Occipital lobe (tissue), 2 donors: ENCODE measurements around the gene CCDC88C. TPM values are rescaled to one million over a fixed set of nuclear protein-coding genes. Genes with fewer than 3 reads are reported as not detected.
"Not testable (repeated sequence)": the region's sequence is repeated elsewhere in the genome, so short reads cannot be mapped to it uniquely, and the experiment has no call there.

ENCODE experiments used
- DNase-seq: peaks from one replicate; lab custom pipeline; 2025; lab: John Stamatoyannopoulos, UW
- total RNA-seq: library from RNA; depleted of rRNA; stranded (reverse); fragments of >200 nt; gene quantifications from one replicate; pipeline ENCODE4 v1.2.3, GENCODE V29; 2014

Gene CCDC88C, protein sequence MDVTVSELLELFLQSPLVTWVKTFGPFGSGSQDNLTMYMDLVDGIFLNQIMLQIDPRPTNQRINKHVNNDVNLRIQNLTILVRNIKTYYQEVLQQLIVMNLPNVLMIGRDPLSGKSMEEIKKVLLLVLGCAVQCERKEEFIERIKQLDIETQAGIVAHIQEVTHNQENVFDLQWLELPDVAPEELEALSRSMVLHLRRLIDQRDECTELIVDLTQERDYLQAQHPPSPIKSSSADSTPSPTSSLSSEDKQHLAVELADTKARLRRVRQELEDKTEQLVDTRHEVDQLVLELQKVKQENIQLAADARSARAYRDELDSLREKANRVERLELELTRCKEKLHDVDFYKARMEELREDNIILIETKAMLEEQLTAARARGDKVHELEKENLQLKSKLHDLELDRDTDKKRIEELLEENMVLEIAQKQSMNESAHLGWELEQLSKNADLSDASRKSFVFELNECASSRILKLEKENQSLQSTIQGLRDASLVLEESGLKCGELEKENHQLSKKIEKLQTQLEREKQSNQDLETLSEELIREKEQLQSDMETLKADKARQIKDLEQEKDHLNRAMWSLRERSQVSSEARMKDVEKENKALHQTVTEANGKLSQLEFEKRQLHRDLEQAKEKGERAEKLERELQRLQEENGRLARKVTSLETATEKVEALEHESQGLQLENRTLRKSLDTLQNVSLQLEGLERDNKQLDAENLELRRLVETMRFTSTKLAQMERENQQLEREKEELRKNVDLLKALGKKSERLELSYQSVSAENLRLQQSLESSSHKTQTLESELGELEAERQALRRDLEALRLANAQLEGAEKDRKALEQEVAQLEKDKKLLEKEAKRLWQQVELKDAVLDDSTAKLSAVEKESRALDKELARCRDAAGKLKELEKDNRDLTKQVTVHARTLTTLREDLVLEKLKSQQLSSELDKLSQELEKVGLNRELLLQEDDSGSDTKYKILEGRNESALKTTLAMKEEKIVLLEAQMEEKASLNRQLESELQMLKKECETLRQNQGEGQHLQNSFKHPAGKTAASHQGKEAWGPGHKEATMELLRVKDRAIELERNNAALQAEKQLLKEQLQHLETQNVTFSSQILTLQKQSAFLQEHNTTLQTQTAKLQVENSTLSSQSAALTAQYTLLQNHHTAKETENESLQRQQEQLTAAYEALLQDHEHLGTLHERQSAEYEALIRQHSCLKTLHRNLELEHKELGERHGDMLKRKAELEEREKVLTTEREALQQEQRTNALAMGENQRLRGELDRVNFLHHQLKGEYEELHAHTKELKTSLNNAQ (N-terminal part only)
- 14.3 TPM for total RNA-seq

DNA sequence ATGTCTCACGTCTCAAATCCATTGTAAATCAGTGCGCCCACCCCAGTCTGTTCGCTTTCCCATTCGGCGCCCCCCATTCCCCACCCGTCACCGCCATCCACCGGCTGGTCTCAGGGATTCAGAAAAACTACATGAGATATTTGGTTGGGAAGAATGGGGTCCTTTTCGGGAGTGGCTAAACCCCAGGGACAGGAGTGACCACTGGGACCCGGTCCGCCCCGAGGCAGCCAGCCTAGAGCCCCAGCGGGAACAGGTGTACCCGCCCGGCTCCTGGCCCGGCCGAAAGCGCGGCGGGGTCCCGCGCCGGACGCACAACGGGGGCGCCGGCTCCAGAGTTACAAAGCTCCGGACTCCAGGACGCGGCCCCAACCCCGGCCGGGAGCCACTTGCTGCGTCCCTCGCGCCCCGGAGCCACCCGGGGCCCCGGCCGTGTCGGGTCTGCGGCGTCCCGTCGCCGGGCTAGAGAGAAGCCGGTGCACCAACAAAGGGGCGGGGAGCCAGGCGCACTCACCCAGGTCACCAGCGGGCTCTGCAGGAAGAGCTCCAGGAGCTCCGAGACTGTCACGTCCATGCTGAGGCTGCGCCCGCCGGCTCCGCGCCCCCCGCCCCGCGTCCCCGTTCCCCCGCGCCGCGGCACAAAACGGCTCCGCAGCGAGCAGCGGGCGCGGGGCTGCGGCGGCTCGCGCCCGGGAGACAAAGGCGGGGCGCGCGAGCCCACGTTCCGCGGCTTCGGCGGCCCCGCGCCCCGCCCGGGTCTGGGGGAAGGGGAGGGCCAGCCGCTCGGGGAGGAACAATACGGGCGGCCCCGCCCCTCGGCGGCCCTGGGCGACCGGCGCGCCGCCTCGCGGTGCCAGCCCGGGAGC is at the start of gene CCDC88C:
CCDC88C (minus strand) TSS at position 701 of the 863 bp plus-strand sequence; CDS start at position 571, 130 bp downstream.
- DNase-seq: no peak

DNA sequence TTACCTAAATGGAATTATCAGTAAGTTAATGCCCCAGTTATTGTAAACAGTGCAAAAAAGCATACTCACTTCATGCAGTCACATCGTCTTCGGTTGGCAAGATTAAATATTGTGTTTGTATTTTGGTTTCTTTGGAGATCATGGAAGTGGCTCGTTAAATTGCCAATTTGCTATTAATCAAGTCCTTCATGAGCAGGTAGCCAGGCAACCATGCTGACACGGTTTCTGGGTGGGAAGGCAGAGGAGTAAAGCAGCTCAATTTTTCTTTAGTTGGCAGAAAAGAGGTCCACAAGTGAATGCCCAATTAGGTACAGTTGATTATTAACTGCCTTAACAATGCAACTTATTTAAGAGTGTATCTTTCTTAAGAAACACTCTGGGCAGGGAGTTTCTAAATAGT is 48.6 kb upstream of the CCDC88C start:
- DNase-seq: no peak

DNA sequence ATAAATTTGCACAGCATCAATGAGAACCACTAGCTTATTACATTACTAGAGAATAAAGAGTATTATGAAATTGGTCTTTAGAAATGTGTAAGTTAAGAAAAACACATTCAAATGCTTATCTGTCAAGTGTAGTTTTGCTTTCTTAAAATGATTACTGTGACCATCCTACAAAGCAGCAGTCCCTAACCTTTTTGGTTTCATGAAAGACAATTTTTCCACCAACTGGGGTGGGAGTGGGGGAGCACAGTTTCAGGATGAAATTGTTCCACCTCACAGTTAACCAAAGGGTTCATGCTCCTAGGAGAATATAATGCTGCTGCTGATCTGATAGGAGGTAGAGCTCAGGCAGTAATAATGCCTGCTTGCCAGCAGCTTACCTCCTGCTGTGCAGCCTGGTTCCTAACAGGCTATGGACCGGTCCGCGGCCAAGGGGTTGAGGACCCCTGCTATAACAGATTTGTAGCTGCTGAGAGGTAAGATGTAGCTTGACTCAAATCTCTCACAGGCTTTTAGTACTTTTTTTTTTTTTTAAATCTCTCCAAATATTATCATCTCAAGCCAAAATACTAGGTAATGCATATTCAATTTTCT is 47.1 kb upstream of the CCDC88C start:
- no peak for DNase-seq

DNA sequence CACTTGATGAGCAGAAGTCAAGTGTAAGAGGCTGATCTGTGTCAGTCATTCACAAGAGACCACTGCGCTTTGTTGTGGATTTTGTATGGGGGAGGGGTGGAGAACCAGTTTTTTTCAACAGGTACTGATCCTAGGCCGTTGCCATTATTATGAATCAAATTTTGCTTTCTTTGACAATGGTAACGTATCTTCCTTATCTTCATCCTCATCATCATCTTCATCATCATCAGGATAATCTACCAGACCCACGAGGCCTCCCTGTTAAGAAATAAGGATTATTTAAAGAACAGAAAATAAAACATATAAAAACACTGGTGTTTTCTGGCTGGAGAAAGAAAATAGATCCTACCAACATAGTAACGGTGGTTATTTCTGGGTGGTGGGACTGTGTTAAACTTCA is 41.0 kb upstream of the CCDC88C start:
- no peak for DNase-seq

DNA sequence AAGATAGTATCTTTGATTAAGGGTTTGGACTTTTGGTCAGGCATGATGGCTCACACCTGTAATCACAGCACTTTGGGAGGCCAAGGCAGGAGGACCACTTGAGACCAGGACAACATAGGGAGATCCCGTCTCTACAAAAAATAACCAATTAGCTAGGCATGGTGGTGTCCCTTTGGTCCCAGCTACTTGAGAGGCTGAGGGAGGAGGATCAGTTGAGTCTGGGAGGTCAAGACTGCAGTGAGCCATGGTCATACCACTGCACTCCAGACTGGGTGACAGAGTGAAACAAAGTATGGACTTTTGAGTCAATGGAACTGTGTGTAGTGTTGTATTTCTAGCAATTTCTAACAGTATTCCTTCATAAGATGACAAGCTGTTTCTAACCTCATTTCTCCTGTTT is 38.7 kb upstream of the CCDC88C start:
- DNase-seq: no peak

DNA sequence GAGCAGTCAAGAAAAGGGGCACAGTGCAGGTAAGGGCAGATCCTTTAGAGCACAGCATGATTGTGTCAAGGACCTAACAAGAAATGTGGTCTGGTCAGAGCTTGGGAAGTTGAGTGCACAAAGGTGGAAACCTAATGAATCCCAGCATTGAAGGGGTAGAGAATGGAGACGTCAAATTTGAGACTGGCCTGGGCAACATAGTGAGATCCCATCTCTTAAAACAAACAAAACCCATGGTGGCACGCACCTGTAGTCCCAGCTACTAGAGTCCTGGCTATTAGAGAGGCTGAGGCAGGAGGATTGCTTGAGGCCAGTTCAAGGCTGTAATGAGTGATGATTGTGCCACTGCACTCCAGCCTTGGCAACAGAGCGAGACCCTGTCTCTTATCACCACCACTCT is 37.0 kb upstream of the CCDC88C start:
- no peak for DNase-seq

DNA sequence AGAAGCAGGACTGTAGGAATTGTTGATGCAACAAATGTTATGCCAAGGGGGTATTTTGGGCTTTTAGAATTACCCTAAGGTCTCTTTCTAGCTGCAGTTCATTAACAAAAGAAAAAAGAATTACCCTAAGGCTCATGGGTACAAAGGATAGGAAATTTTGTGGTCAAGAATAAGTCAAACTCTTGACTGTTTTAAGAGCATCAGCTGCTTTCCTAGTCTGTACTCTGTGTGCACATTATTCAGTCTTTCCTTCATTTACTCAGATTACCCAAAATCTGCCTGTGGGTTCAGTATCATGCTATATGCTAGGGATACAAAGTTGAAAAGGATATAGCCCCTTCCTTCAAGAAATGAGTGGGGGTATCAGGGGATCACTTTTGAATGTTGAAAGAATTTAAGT is 36.5 kb upstream of the CCDC88C start:
- DNase-seq: no peak

DNA sequence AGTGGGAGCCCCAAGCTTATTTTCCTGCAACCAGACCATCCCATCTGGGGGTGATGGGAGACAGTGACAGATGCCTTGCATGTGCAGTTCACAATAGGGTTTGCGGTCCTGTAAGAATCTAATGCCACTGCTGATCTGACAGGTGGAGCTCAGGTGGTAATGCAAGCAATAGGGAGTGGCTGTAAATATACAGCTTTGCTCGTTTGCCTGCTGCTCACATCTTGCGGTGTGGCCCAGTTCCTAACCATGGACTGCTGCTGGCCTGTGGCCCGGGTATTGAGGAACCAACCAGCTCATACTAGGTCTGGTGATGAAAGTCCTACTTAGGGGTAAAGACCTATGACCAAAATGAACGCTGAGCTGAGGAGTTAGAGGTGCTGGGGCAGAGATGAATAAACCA is 36.1 kb upstream of the CCDC88C start:
- DNase-seq: no peak

DNA sequence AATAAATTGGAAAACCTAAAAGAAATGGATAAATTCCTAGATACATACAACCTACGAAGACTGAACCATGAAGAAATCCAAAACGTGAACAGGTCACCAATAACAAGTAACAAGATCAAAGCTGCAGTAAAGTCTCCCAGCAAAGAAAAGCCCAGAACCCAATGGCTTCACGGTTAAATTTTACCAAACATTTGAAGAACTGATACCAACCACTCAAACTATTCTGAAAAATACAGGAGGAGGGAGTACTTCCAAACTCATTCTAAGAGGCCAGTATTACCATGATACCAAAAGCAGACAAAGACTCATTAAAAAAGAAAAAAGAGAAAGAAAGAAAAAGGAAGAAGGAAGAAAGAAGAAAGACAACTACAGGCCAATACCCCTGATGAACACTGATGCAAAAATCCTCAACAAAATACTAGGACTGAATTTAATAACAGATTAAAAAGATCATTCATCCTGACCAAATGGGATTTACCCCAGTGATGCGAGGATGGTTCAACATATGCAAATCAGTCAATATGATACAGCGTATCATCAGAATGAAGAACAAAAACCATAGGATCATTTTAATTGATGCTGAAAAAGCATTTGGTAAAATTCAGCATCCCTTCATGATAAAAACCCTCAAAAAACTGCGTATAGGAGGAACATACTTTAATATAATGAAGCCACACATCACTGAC is 26.9 kb upstream of the CCDC88C start:
- DNase-seq: no peak

DNA sequence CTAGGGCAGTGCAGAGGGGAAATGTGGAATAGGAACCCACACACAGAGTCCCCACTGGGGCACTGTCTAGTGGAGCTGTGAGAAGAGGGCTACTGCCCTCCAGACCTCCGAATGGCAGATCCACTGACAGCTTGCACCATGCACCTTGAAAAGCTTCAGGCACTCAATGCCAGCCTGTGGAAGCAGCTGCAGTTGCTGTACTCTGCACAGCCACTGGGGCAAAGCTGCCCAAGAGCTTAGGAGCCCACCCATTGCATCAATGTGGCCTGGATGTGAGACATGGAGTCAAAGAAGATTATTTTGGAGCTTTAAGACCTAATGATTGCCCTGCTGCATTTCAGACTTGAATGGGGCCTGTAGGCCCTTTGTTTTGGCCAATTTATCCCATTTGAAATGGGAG is 21.7 kb upstream of the CCDC88C start:
- no peak for DNase-seq

DNA sequence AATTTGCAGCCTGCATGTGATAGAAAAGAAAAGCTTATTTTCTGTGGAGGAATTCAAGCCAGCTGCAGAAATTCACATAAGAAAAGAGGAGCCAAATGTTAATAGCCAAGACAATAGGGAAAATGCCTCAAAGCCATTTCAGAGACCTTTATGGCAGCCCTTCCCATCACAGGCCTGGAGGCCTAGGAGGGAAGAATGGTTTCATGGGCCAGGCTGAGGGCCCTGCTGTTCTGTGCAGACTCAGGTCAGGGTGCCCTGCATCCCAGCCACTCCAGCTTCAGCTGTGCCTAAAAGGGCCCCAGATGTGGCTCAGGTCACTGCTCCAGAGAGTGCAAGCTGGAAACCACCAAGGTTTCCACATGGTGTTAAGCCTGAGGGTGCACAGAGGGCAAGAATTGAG is 21.2 kb upstream of the CCDC88C start:
- DNase-seq: no peak

DNA sequence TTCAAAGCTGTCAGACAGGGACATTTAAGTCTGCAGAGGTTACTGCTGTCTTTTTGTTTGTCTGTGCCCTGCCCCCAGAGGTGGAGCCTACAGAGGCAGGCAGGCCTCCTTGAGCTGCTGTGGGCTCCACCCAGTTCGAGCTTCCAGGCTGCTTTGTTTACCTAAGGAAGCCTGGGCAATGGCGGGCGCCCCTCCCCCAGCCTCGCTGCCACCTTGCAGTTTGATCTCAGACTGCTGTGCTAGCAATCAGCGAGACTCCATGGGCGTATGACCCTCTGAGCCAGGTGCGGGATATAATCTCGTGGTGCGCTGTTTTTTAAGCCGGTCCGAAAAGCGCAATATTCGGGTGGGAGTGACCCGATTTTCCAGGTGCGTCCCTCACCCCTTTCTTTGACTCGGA is 18.6 kb upstream of the CCDC88C start:
- DNase-seq: not testable (repeated sequence)

DNA sequence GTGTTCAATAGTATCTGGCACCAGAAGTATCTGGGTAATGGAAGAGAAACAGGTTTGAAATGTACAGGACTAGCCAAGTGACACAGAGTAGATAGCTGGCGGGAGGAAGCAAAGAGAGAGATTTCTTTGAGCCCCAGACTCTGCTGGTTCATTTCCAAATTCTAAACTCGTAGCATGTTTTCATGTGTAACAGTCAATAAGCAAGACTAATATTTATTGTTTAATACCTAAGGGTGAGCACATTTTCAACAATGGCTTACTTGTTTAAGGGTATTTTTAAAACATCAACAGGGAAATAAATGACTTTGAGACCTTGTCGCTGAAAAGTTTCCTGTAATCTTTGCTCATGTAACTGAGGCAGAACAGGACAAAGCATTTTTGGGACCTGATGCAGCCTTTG is 11.8 kb upstream of the CCDC88C start:
- no peak for DNase-seq

DNA sequence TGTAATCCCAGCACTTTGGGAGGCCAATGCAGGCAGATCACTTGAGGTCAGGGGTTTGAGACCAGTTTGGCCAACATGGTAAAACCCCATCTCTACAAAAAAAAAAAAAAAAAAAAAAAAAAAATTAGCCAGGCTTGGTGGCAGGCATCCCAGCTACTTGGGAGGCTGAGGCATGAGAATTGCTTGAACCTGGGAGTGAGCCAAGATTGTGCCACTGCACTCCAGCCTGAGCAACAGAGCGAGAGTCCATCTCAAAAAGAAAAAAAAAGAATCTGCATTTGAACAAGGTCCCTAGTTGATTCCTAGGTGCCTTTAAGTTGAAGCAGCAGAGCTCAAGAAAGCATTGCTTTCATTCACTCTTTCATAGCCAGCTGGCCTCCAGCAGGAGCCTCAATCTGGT is 11.3 kb upstream of the CCDC88C start:
- DNase-seq: not testable (repeated sequence)

DNA sequence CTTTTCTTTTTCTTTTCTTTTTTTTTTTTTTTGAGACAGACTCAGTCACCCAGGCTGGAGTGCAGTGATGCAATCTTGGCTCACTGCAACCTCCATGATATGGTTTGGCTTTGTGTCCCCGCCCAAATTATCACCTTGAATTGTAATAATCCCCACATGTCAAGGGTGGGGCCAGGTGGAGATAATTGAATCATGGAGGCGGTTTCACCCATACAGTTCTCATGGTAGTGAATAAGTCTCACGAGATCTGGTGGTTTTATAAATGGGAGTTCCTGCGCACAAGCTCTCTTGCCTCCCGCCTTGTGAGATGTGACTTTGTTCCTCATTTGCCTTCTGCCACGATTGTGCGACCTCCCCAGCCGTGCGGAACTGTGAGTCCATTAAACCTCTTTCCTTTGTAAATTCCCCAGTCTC is 7.9 kb upstream of the CCDC88C start:
- DNase-seq: not testable (repeated sequence)

DNA sequence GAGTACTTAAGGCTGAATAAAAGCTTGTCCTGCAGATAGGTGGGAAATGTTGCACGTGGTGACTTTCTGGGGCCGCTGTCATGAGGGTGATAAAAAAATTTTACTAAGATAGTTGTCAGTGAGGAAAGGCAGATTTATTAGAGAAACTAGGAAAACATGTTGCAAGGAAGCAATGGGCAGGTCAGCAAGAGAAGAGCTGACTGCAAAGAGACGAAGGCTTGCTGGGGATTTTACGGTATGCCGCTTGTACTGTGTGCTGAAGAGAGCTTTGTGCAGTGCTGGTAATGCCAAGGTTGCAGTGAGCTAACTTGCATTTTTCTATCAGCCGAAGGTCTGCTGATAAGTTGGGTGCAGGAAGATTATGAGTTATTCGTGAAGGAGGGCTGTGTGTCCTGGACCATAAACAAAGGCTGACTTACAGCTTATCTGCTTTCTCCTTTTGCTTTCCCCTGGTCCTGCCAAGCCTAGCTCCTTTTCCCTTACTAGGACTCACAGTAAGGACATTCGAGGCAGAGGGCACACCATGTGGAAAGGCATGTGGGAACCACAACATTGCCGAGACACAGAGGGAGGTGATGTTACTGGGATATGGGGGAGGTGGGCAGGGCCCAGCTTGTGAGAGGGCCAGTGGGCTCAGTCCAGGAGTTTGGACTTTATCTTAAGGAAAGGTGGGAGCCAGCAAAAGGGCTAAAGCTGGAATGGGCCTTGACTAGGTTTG is 7.4 kb upstream of the CCDC88C start:
- no peak for DNase-seq

DNA sequence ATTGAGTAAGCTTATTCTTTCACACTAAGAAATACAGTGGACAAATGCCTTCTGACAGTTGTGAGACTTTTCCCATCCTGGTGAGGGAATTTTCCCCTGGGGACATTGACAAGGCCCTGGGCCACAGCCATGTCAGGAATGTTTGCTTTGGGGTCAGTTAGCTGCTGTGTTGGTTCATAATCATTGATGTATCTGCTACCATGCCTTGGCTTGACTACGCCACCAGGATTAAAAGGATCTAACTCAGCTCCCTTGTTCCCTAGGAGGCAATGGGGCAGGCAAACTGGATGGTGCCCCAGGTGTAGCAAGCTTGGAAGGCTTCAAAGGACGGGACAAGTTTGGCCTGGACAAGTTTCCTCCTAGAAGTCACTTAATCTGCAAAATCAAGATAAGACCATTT is 3.1 kb upstream of the CCDC88C start:
- no peak for DNase-seq

DNA sequence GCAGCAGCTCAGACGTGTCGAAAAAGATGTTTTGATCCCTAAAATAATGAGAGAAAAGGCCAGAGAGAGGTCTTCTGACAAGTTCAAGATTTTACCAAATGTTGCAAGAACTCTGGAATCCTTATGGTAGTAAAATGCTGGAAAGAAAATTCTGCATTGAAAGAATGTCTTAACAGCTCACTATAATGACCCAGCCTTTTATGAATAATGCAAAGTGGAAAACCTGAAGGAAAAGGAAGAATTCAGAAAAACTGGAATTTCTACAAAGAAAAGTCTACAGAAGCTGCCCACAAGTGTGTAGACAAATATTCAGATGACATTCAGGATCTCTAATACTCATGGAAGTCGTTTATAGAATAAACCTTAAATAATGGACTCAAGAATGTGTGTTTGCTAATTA is 1.8 kb upstream of the CCDC88C start:
- DNase-seq: no peak

DNA sequence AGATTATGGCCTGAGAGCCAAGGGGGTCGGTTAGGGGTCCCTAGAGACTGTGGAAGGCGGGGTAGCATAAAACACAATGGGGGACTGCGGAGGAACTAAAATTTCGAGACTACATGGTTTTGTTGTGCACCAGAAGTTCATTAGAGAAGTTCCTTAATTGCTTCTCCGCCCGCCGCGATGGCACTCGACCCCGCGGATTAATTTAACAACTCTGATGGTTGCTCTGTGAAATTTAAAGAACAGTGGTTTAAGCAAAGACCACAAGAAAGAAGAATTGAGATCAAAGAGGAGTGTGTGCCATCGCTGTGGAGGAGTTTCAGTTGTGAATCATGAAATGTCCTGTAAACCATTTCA is 1.4 kb upstream of the CCDC88C start:
- DNase-seq: no peak
